ENCODE measurements around the gene NOTCH2. TPM values are rescaled to one million over a fixed set of nuclear protein-coding genes. Genes with fewer than 3 reads are reported as not detected.

NOTCH2 gene
- total RNA-seq, 6 experiments from 2014 or later, result 122 to 147 (median 134) TPM

GRCh38 chr1:119933397-119933796, 136.1 kb downstream of the NOTCH2 start:
- TF ChIP-seq, protein P1, sequence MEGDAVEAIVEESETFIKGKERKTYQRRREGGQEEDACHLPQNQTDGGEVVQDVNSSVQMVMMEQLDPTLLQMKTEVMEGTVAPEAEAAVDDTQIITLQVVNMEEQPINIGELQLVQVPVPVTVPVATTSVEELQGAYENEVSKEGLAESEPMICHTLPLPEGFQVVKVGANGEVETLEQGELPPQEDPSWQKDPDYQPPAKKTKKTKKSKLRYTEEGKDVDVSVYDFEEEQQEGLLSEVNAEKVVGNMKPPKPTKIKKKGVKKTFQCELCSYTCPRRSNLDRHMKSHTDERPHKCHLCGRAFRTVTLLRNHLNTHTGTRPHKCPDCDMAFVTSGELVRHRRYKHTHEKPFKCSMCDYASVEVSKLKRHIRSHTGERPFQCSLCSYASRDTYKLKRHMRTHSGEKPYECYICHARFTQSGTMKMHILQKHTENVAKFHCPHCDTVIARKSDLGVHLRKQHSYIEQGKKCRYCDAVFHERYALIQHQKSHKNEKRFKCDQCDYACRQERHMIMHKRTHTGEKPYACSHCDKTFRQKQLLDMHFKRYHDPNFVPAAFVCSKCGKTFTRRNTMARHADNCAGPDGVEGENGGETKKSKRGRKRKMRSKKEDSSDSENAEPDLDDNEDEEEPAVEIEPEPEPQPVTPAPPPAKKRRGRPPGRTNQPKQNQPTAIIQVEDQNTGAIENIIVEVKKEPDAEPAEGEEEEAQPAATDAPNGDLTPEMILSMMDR (IDR thresholded peaks at IDR 0.05), result no peak

GRCh38 chr1:119929643-119930315, 139.7 kb downstream of the NOTCH2 start:
- no peak for DNase-seq
- Mint-ChIP-seq H3K9me3 (no peaks in the 10 kb centered on the region; the same call in 1 of the 2 replicates), H3K27me3 (ENCODE audit: insufficient read depth) (no peaks in the 10 kb centered on the region; the same call in 1 of the 2 replicates), H3K4me3 (no peak overlapping the region), H3K4me1 (ENCODE audit: low read depth) (no peaks in the 10 kb centered on the region), H3K27ac (no peak overlapping the region), H3K36me3 (ENCODE audit: low read depth) (peaks cover 41% of the 10 kb centered on the region)
- TF ChIP-seq, protein P1 (IDR thresholded peaks at IDR 0.05), result no peak

More at GRCh38 chr1:119933397-119933796, 136.1 kb downstream of the NOTCH2 start:
- H3K36me3 Mint-ChIP-seq (ENCODE audit: low read depth), result peaks cover 56% of the 10 kb centered on the region
- H3K27me3 Mint-ChIP-seq (ENCODE audit: insufficient read depth), result no peaks in the 10 kb centered on the region; the same call in 1 of the 2 replicates
- H3K27ac Mint-ChIP-seq, result no peak overlapping the region
- no peaks in the 10 kb centered on the region; the same call in 1 of the 2 replicates for H3K9me3 Mint-ChIP-seq
- no peaks in the 10 kb centered on the region for H3K4me1 Mint-ChIP-seq (ENCODE audit: low read depth)
- H3K4me3 Mint-ChIP-seq, result no peak overlapping the region
- no peak for DNase-seq

DNA sequence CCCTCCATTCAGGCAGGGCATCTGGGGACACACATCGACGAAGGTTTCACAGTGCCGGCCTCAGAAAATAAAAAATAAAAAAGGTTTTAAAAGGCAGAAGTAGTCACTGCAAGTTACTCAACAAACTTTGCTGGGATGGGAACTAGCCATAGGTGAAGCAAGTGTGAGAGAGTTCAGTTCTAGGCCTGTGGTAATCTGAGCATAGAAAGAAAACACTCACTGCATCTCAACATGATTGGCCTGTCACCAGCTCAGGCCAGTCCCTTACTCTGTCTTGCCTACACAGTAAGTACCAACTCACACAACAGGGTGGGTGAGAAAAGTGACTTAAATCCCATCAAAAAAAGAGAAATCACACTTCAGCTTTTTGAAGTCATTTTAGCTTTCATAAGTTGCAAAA, 142.9 kb downstream of the NOTCH2 start:
- DNase-seq, result no peak
- no peak overlapping the region for H3K27ac Mint-ChIP-seq
- H3K36me3 Mint-ChIP-seq (ENCODE audit: low read depth), result peaks cover 46% of the 10 kb centered on the region
- H3K9me3 Mint-ChIP-seq, result no peaks in the 10 kb centered on the region
- H3K4me3 Mint-ChIP-seq, result no peak overlapping the region
- peaks cover 3% of the 10 kb centered on the region for H3K27me3 Mint-ChIP-seq (ENCODE audit: insufficient read depth)
- TF ChIP-seq, protein P1 (IDR thresholded peaks at IDR 0.05), result no peak
- H3K4me1 Mint-ChIP-seq (ENCODE audit: low read depth), result no peaks in the 10 kb centered on the region

DNA sequence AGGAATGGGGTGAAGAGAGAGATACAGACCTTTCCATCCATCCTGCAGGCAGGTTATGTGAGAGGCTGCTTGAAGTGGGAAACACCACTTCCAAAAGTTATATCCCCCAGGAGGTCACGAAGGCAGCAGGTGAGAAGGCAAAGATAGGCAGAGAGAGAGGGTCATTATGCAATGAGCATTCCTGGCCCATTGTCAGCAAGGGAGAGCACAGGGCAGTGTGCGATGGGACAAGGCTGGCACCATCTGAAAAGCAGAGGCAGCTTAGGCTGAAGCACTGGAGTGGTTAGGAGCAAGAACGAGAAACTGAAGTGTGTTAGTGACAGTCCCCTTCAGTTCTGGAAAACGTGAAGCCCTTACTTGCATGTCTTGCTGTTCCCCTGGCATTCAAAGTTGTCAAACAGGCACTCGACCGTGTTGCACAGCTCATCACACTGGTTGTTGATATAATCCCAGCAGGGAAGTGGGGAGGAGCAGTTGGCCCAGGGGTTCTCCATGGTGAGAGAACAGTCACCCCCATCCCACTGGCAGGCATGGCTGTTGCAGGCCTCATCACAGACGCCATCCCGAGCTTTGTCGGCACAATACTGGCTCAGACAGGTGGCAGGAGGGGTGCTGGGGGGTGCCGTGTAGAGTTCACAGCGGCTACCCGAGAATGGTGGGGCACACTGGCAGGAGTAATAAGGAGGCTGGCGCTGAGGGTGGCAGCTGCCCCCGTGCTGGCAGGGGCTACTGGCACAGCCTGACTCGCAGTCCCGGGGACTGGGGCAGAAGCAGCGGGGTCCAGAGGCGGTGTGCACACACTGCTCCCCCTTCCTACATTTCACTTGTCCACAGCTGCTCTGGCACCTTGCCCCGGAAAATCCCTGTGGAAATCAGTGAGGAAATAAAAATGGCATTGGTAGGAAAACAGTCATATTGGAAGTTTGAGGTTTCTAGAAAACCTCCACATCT, 144.2 kb downstream of the NOTCH2 start:
- DNase-seq, result no peak
- no peak overlapping the region for H3K27ac Mint-ChIP-seq
- H3K36me3 Mint-ChIP-seq (ENCODE audit: low read depth), result peaks cover 57% of the 10 kb centered on the region
- no peaks in the 10 kb centered on the region for H3K9me3 Mint-ChIP-seq
- peaks cover 6% of the 10 kb centered on the region for H3K27me3 Mint-ChIP-seq (ENCODE audit: insufficient read depth)
- H3K4me1 Mint-ChIP-seq (ENCODE audit: low read depth), result no peaks in the 10 kb centered on the region
- H3K4me3 Mint-ChIP-seq, result no peak overlapping the region
- TF ChIP-seq, protein P1 (IDR thresholded peaks at IDR 0.05), result no peak

DNA sequence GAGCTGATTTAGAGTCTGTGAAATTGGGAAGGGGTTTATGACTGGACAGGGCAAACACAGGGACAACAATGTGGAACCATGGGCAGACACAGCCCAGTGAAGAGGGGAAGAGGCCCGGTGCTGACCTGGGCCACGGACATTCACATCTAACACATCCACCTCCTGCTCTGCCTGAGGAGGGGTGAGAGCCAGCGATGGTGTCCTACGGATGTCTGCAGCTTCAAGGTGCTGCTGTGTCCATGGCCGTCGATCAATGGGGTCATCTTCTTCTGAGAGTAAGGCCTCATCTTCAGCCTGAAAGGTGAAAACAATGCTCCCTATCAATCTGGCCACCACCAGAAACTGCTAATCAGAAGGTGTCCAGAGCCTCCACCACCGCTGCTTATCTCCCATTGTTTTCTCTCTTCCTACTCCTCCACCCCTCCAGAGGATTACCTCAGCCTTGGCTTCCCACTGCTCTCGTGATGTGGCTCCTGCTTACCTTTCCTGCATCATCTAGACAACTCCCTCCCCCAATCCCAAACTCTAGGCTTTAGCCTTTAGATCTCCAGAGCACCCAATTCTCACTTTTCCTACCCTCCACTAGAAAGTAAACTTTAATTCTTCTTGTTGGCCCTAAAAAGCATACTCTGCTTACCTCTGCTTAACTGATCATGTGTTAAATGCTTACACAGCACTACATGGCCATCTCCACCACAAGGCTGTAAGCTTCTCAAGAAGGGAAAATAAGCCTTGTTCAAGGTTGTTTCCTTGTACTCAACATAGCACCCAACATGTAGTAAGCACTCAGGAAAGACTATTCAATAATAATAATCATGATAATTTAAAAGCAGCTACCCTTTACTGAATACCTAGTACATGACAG, 149.1 kb downstream of the NOTCH2 start:
- no peaks in the 10 kb centered on the region for H3K9me3 Mint-ChIP-seq
- no peaks in the 10 kb centered on the region for H3K4me1 Mint-ChIP-seq (ENCODE audit: low read depth)
- peaks cover 83% of the 10 kb centered on the region for H3K36me3 Mint-ChIP-seq (ENCODE audit: low read depth)
- DNase-seq, result no peak
- H3K4me3 Mint-ChIP-seq, result no peak overlapping the region
- TF ChIP-seq, protein P1 (IDR thresholded peaks at IDR 0.05), result no peak
- H3K27ac Mint-ChIP-seq, result no peak overlapping the region
- H3K27me3 Mint-ChIP-seq (ENCODE audit: insufficient read depth), result peaks cover 7% of the 10 kb centered on the region

All from HFFc6 (cell line).